Endodermal cell (in vitro differentiated cells): ENCODE results near the gene RTRAF. TPM values are rescaled to one million over a fixed set of nuclear protein-coding genes. Genes with fewer than 3 reads are reported as not detected.

Experiments
- DNase-seq: peaks from one replicate; pipeline ENCODE4 v3.0.0-alpha.2; 2017
- H3K27ac ChIP-seq: 2 replicates; pipeline ENCODE4 v1.5.1; 2013; ENCODE audit warnings: mild to moderate bottlenecking, low read depth, low read length, moderate library complexity
- H3K27me3 ChIP-seq: 2 replicates; pipeline ENCODE4 v1.6.1; 2013; ENCODE audit warnings: mild to moderate bottlenecking, low read length, moderate library complexity; ENCODE audit not compliant: insufficient read depth, control insufficient read depth, poor library complexity, severe bottlenecking
- H3K36me3 ChIP-seq: 2 replicates; pipeline ENCODE4 v1.7.0; 2013; ENCODE audit warnings: mild to moderate bottlenecking, low read length, moderate library complexity; ENCODE audit not compliant: control insufficient read depth, insufficient read depth
- H3K4me1 ChIP-seq: one replicate; pipeline ENCODE4 v1.7.0; 2013; ENCODE audit warnings: low read length; ENCODE audit not compliant: control insufficient read depth, insufficient read depth
- H3K4me3 ChIP-seq: 2 replicates; pipeline ENCODE4 v1.5.1; 2013; ENCODE audit warnings: mild to moderate bottlenecking, low read length, moderate library complexity
- H3K9ac ChIP-seq: 2 replicates; pipeline ENCODE4 v1.6.1; 2013; ENCODE audit warnings: mild to moderate bottlenecking, low read length, moderate library complexity; ENCODE audit not compliant: poor library complexity, severe bottlenecking; ENCODE audit errors: extremely low read depth
- H3K9me3 ChIP-seq: 2 replicates; pipeline ENCODE4 v1.6.1; 2013; ENCODE audit warnings: mild to moderate bottlenecking, low read length, moderate library complexity; ENCODE audit not compliant: control insufficient read depth
- H3K27ac Mint-ChIP-seq: 2 replicates; pipeline ENCODE4 v1.8.0; 2020; ENCODE audit warnings: mixed read lengths
- H3K27me3 Mint-ChIP-seq: 2 replicates; pipeline ENCODE4 v1.8.0; 2021; ENCODE audit warnings: mild to moderate bottlenecking, mixed read lengths; ENCODE audit not compliant: insufficient read depth
- H3K36me3 Mint-ChIP-seq: 2 replicates; pipeline ENCODE4 v1.8.0; 2020; ENCODE audit warnings: low read depth, mixed read lengths
- H3K4me1 Mint-ChIP-seq: 2 replicates; pipeline ENCODE4 v1.8.0; 2020; ENCODE audit warnings: mixed read lengths
- H3K4me3 Mint-ChIP-seq: 2 replicates; pipeline ENCODE4 v1.8.0; 2020; ENCODE audit warnings: mild to moderate bottlenecking, moderate library complexity, mixed read lengths
- H3K9me3 Mint-ChIP-seq: 2 replicates; pipeline ENCODE4 v1.8.0; 2020; ENCODE audit warnings: mild to moderate bottlenecking, mixed read lengths
- WGBS, 2 experiments: methylation state at CpG; one replicate each; pipeline versions ENCODE4 v1.1.5 to v1.1.7; 2013; ENCODE audit warnings: missing lambda C conversion rate in 2 of 2, mixed read lengths in 1 of 2; ENCODE audit not compliant: insufficient coverage in 1 of 2, insufficient read length in 1 of 2; 5-methylcytosine and 5-hydroxymethylcytosine counted together
- total RNA-seq, 2 donors: library from RNA; stranded (reverse); fragmentation: NEBNext Ultra II Directional in 1 of 2; extraction: Animal tissue kit (Norgen Biotek cat#: 25700) in 1 of 2; gene quantifications; 2 replicates in 1 of 2; 3 replicates in 1 of 2; pipeline ENCODE4 v1.2.1, GENCODE V29; 2021
- TF ChIP-seq, protein P1 (sequence below): fragments of 200-600 bp; sonication (generic); conservative IDR thresholded peaks from 2 replicates; pipeline ENCODE4 v1.5.0; 2021; ENCODE audit warnings: antibody characterized with exemption, mild to moderate bottlenecking

The RTRAF gene
- total RNA-seq, 2 donors from 2014 or later = 284 to 307 TPM

DNA sequence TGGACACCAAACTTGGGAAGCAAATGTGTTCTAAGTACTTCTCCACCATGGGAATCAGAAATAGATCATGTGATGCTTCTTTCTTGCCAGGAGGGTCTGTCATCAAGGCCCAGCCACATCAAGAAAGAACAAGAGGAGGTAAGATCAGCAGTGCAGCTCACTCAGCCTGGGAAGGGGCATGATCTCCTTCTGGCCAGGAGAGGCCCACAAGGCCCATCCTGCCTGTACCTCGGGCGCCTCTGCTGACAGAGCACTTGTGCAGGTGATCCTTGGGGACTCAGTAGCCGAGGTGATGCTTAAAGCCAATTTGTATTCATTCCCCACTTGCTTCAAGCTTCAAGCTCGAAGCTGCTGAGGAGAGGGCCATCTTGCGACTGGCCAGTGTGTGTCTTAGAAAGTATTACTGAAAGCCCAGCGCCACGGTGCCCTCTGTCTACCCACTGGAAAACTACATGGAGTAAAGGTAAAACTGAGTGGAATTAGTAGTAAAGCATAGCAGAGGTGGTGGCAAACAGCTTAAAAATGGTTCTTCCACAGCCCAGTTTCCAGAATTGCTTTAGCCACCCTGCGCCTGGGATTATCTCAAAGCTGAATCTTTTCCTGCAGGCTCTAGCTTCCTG, 26.2 kb downstream of the RTRAF start:
- TF ChIP-seq, protein P1, sequence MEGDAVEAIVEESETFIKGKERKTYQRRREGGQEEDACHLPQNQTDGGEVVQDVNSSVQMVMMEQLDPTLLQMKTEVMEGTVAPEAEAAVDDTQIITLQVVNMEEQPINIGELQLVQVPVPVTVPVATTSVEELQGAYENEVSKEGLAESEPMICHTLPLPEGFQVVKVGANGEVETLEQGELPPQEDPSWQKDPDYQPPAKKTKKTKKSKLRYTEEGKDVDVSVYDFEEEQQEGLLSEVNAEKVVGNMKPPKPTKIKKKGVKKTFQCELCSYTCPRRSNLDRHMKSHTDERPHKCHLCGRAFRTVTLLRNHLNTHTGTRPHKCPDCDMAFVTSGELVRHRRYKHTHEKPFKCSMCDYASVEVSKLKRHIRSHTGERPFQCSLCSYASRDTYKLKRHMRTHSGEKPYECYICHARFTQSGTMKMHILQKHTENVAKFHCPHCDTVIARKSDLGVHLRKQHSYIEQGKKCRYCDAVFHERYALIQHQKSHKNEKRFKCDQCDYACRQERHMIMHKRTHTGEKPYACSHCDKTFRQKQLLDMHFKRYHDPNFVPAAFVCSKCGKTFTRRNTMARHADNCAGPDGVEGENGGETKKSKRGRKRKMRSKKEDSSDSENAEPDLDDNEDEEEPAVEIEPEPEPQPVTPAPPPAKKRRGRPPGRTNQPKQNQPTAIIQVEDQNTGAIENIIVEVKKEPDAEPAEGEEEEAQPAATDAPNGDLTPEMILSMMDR = peak; percentile 72
- Mint-ChIP-seq H3K27ac (no peak overlapping the region), H3K4me1 (peaks cover 42% of the 10 kb centered on the region), H3K36me3 (peaks cover 11% of the 10 kb centered on the region), H3K9me3 (no peaks in the 10 kb centered on the region), H3K27me3 (no peaks in the 10 kb centered on the region), H3K4me3 (no peak overlapping the region)
- Histone ChIP-seq H3K36me3 (peaks cover 18% of the 10 kb centered on the region), H3K4me3 (no peak overlapping the region), H3K9ac (no peak overlapping the region), H3K27me3 (no peaks in the 10 kb centered on the region), H3K9me3 (no peaks in the 10 kb centered on the region), H3K4me1 (peaks cover 3% of the 10 kb centered on the region), H3K27ac (no peak overlapping the region)
- WGBS, 2 experiments = 73 to 79% methylated on average over 6 to 8 of the region's 8 CpGs
- DNase-seq = peak; percentile 79

DNA sequence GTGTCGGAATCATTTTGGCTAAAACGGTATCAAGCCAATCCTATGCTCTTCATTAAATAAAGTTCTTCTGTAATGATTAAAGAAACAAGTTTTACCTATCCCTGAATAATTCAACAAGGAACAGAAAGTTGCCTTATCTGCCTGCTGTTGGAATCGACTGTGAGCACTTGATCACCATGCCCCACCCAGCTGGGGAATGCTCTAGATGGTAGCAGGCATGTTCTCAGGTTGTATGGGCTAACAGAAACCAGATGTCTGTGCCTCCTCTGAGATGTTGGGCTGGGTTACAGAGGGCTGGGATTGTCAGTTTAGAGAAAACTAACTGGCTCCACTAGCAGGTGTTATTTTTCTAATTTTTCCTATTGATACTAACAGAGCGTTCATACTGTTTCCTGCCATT, 28.9 kb downstream of the RTRAF start:
- peaks cover 8% of the 10 kb centered on the region for H3K4me1 ChIP-seq

DNA sequence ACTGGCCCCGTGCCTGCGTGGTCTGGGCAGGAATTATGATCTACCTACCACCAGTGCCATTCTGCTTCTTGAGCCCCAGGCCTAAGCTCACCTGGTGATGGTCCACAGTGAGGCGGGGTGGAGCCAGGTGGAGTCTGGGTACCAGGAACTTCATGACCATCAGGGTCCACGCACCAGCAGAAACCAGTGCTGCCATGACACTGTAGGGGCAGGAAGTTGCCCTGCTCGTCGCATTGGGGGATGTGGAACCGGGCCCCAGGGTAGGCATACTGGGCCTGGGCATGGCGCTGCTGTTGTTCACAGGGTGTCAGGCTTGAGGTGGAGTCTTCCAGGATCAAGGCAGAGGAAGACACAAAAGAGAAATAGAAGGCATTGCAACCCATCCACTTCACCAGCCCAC, 29.6 kb downstream of the RTRAF start:
- Mint-ChIP-seq H3K4me1 (peaks cover 51% of the 10 kb centered on the region), H3K27me3 (no peaks in the 10 kb centered on the region), H3K27ac (no peak overlapping the region), H3K4me3 (no peak overlapping the region), H3K9me3 (peaks cover 7% of the 10 kb centered on the region), H3K36me3 (no peaks in the 10 kb centered on the region)
- 95 to 100% methylated on average over 2 to 8 of the region's 8 CpGs for WGBS, 2 experiments
- TF ChIP-seq, protein P1 = no peak
- H3K4me3 ChIP-seq = no peak overlapping the region
- peaks cover 5% of the 10 kb centered on the region for H3K9me3 ChIP-seq
- no peak overlapping the region for H3K27ac ChIP-seq
- H3K36me3 ChIP-seq = no peaks in the 10 kb centered on the region
- H3K4me1 ChIP-seq = peaks cover 8% of the 10 kb centered on the region
- DNase-seq = no peak
- no peak overlapping the region for H3K9ac ChIP-seq
- no peaks in the 10 kb centered on the region for H3K27me3 ChIP-seq

More for the DNA sequence above, 28.9 kb downstream of the RTRAF start:
- Mint-ChIP-seq H3K9me3 (peaks cover 5% of the 10 kb centered on the region), H3K27me3 (no peaks in the 10 kb centered on the region), H3K4me3 (no peak overlapping the region), H3K4me1 (peaks cover 56% of the 10 kb centered on the region), H3K27ac (no peak overlapping the region), H3K36me3 (no peaks in the 10 kb centered on the region)
- DNase-seq = no peak
- no peaks in the 10 kb centered on the region for H3K9me3 ChIP-seq
- WGBS, 2 experiments = 88 to 89% methylated on average over 3 to 4 of the region's 4 CpGs
- TF ChIP-seq, protein P1 = no peak
- H3K27me3 ChIP-seq = no peaks in the 10 kb centered on the region
- H3K36me3 ChIP-seq = no peaks in the 10 kb centered on the region
- no peak overlapping the region for H3K4me3 ChIP-seq
- no peak overlapping the region for H3K27ac ChIP-seq
- no peak overlapping the region for H3K9ac ChIP-seq
